WTC11 (cell line): ENCODE data around the gene PRKCE.

Experiments used
- ATF1 ChIP-seq: sonication (generic); formaldehyde crosslinking; IDR thresholded peaks from 2 replicates; pipeline ENCODE4 v1.8.1; 2023; ENCODE audit warnings: mild to moderate bottlenecking, moderate library complexity, missing genetic modification reagents
- CDX4 ChIP-seq: fragments of 250-450 bp; sonication (Bioruptor Pico); IDR thresholded peaks from 2 replicates; pipeline ENCODE4 v1.9.0; 2021; ENCODE audit warnings: moderate library complexity, mild to moderate bottlenecking, inconsistent platforms, borderline replicate concordance
- E2F4 ChIP-seq: sonication (generic); formaldehyde crosslinking; IDR thresholded peaks from 2 replicates; pipeline ENCODE4 v1.8.1; 2022; ENCODE audit warnings: low read depth, mild to moderate bottlenecking, moderate library complexity, missing genetic modification reagents, borderline replicate concordance
- ELF4 ChIP-seq: sonication (generic); formaldehyde crosslinking; IDR thresholded peaks from 2 replicates; pipeline ENCODE4 v1.8.1; 2022; ENCODE audit warnings: low read depth, mild to moderate bottlenecking, moderate library complexity, missing genetic modification reagents
- ESRRA ChIP-seq: sonication (generic); formaldehyde crosslinking; IDR thresholded peaks from 2 replicates; pipeline ENCODE4 v1.8.1; 2022; ENCODE audit warnings: mild to moderate bottlenecking, missing genetic modification reagents, borderline replicate concordance
- FOXP1 ChIP-seq: sonication (generic); formaldehyde crosslinking; IDR thresholded peaks from 2 replicates; pipeline ENCODE4 v1.8.0; 2022; ENCODE audit warnings: missing genetic modification reagents, mild to moderate bottlenecking, moderate library complexity, borderline replicate concordance
- HMGXB4 ChIP-seq: sonication (generic); formaldehyde crosslinking; IDR thresholded peaks from 2 replicates; pipeline ENCODE4 v1.8.1; 2023; ENCODE audit warnings: mild to moderate bottlenecking, moderate library complexity, missing genetic modification reagents
- NR2C2 ChIP-seq: sonication (generic); formaldehyde crosslinking; IDR thresholded peaks from 2 replicates; pipeline ENCODE4 v1.8.0; 2022; ENCODE audit warnings: mild to moderate bottlenecking, missing genetic modification reagents
- PRDM15 ChIP-seq: sonication (generic); formaldehyde crosslinking; IDR thresholded peaks from 2 replicates; pipeline ENCODE4 v1.8.0; 2022; ENCODE audit warnings: missing genetic modification reagents
- TEAD4 ChIP-seq: sonication (generic); formaldehyde crosslinking; IDR thresholded peaks from 2 replicates; pipeline ENCODE4 v1.8.0; 2022; ENCODE audit warnings: mild to moderate bottlenecking, missing genetic modification reagents
- TF ChIP-seq, protein P1 (sequence below): fragments of 200-600 bp; IDR thresholded peaks from 2 replicates; pipeline ENCODE4 v1.8.0; 2022; ENCODE audit warnings: antibody characterized with exemption

- TF ChIP-seq E2F4 (CRISPR knock-in tag) (no peak), PRDM15 (CRISPR knock-in tag) (no peak), HMGXB4 (CRISPR knock-in tag) (no peak), TEAD4 (no peak), ELF4 (CRISPR knock-in tag) (no peak), ATF1 (no peak), CDX4 (CRISPR knock-in tag) (no peak), ESRRA (CRISPR knock-in tag) (no peak), FOXP1 (CRISPR knock-in tag) (no peak), NR2C2 (CRISPR knock-in tag) (no peak)
- TF ChIP-seq, protein P1, sequence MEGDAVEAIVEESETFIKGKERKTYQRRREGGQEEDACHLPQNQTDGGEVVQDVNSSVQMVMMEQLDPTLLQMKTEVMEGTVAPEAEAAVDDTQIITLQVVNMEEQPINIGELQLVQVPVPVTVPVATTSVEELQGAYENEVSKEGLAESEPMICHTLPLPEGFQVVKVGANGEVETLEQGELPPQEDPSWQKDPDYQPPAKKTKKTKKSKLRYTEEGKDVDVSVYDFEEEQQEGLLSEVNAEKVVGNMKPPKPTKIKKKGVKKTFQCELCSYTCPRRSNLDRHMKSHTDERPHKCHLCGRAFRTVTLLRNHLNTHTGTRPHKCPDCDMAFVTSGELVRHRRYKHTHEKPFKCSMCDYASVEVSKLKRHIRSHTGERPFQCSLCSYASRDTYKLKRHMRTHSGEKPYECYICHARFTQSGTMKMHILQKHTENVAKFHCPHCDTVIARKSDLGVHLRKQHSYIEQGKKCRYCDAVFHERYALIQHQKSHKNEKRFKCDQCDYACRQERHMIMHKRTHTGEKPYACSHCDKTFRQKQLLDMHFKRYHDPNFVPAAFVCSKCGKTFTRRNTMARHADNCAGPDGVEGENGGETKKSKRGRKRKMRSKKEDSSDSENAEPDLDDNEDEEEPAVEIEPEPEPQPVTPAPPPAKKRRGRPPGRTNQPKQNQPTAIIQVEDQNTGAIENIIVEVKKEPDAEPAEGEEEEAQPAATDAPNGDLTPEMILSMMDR, result no peak
Observed at GRCh38 chr2:45826884-45827635, 175.6 kb downstream of the PRKCE start.
